NCI-H748 treated with DMSO at 0.1 percent for 48 hours (cell line): ENCODE measurements around the gene SMAD3.

ENCODE experiments used
- DNase-seq: peaks from one replicate; lab custom pipeline; 2025; lab: John Stamatoyannopoulos, UW

SMAD3 gene

GRCh38 chr15:67097930-67098740 lies 32.7 kb downstream of the SMAD3 start:
- DNase-seq, result no peak

- DNase-seq, result no peak
Observed at GRCh38 chr15:67098768-67099282, 33.4 kb downstream of the SMAD3 start.

- DNase-seq, result no peak
Observed at GRCh38 chr15:67100124-67100791, 34.9 kb downstream of the SMAD3 start.

- DNase-seq, result no peak
Observed at GRCh38 chr15:67100801-67101581, 35.6 kb downstream of the SMAD3 start.

- DNase-seq, result no peak
Observed at GRCh38 chr15:67101911-67102598, 36.7 kb downstream of the SMAD3 start.

GRCh38 chr15:67102599-67102929 lies 37.2 kb downstream of the SMAD3 start:
- no peak for DNase-seq

GRCh38 chr15:67103021-67103420 lies 37.6 kb downstream of the SMAD3 start:
- DNase-seq, result no peak

- no peak for DNase-seq
Observed at GRCh38 chr15:67103432-67103831, 38.0 kb downstream of the SMAD3 start.

- no peak for DNase-seq
Observed at GRCh38 chr15:67103869-67104268, 38.5 kb downstream of the SMAD3 start.

- no peak for DNase-seq
Observed at GRCh38 chr15:67104510-67104909, 39.1 kb downstream of the SMAD3 start.

GRCh38 chr15:67105065-67105951 lies 39.9 kb downstream of the SMAD3 start:
- DNase-seq, result no peak

GRCh38 chr15:67105991-67106763 lies 40.8 kb downstream of the SMAD3 start:
- no peak for DNase-seq

GRCh38 chr15:67106764-67107013 lies 41.3 kb downstream of the SMAD3 start:
- DNase-seq, result no peak

GRCh38 chr15:67107014-67107812 lies 41.8 kb downstream of the SMAD3 start:
- no peak for DNase-seq

GRCh38 chr15:67108122-67108961 lies 42.9 kb downstream of the SMAD3 start:
- no peak for DNase-seq

- DNase-seq, result no peak
Observed at GRCh38 chr15:67109141-67110034, 44.0 kb downstream of the SMAD3 start.

- no peak for DNase-seq
Observed at GRCh38 chr15:67110361-67110781, 45.0 kb downstream of the SMAD3 start.
